Measurements from ENCODE around the gene ZNF683. TPM values are rescaled to one million over a fixed set of nuclear protein-coding genes. Genes with fewer than 3 reads are reported as not detected.

Gene ZNF683
- total RNA-seq, 3 donors from 2014 or later, result 0.19 to 1.0 TPM; not detected in 1

DNA sequence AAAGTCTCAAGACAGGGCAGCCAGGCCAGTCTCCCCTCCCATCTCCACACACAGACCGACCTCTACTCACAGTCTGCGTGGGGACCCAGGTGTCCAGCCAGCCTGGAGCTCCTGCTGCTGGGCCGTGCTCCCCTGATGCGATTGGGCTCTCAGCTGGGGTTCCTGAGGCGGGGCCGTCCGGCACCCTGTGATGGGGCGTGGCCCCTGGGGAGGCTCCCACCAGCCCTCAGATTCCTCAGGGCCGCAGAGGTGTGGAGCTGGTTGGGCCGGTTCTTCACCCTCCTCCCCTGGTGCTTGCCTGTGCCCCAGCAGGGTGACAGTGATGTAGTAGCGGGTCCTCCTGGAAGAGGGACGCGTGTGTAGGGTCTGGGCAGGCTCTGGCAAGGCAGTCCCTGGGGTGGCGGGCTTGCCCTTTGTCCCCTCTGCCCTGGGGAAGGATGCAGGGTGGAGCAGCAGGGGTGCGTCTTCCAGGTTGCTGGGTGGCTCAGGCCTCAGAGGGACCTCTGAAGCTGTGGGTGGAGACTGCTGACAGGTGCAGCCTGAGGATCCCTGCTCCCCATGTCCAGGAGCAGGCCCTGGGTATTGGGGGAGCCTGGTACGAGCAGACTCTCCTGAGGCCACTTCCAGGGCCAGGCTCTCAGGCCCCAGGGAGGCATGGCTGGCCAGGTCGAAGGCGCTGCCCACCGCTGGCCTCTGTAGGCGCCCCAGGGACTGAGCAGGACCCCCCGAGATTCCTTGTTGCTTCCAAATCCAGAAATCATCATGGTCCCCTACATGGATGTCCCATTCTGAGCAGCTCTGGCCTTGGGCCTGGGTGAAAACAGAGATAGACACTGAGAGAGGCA lies 18.4 kb downstream of the ZNF683 start, which contains the start of gene CRYBG2:
Gene CRYBG2 (minus strand): TSS at position 155 of the 845 bp plus-strand sequence. CDS start 7,473 bp downstream, outside the sequence.
- TF ChIP-seq, protein P1, sequence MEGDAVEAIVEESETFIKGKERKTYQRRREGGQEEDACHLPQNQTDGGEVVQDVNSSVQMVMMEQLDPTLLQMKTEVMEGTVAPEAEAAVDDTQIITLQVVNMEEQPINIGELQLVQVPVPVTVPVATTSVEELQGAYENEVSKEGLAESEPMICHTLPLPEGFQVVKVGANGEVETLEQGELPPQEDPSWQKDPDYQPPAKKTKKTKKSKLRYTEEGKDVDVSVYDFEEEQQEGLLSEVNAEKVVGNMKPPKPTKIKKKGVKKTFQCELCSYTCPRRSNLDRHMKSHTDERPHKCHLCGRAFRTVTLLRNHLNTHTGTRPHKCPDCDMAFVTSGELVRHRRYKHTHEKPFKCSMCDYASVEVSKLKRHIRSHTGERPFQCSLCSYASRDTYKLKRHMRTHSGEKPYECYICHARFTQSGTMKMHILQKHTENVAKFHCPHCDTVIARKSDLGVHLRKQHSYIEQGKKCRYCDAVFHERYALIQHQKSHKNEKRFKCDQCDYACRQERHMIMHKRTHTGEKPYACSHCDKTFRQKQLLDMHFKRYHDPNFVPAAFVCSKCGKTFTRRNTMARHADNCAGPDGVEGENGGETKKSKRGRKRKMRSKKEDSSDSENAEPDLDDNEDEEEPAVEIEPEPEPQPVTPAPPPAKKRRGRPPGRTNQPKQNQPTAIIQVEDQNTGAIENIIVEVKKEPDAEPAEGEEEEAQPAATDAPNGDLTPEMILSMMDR (IDR thresholded peaks at IDR 0.05), result no peak
- no peaks in the 10 kb centered on the region for H3K9me3 ChIP-seq
- H3K4me1 ChIP-seq (ENCODE audit: low read depth), result peaks cover 32% of the 10 kb centered on the region
- intact Hi-C loops (cut with DNase I, micrococcal nuclease), result no loop called here
- ATAC-seq, result peak; percentile 64
- no peaks in the 10 kb centered on the region for H3K36me3 ChIP-seq (ENCODE audit: low read depth)
- peak; percentile 82 to 88 (median 85) for DNase-seq
- no peak within 1 kb of the TSS for H3K4me3 ChIP-seq

DNA sequence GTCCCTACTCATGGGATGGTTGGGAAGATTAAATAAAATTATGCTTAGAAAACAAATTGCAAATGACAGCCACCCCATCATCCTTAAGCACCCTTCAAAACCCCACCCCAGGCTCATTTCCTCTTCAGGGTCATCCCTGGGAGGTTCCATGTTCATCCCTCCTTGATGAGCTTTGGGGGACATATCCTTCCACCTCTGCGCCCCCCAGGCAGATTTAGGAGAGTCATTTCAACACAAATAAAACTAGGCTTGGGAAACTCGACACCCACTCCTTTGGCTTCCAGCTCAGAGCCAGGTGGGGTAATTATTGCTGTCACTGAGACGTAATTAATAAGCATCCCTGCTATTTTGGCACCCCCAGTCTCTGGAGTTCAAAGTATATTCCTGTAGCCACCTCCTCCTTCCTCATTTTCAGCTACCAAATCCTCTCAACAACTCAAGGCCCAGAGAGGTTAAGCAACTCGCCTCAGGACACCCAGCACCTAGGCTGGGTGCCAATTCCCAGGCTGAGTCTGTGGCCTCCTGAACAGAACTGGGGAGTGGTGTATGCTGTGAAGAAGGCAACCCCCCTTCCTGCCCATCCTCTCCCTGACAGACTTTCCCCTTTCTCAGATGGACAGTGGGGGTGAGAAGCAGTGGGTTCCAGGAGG lies 19.2 kb downstream of the ZNF683 start:
- TF ChIP-seq, protein P1 (IDR thresholded peaks at IDR 0.05), result no peak
- H3K36me3 ChIP-seq (ENCODE audit: low read depth), result no peaks in the 10 kb centered on the region
- DNase-seq (no peak), ATAC-seq (no peak)
- peaks cover 25% of the 10 kb centered on the region for H3K4me1 ChIP-seq (ENCODE audit: low read depth)
- H3K4me3 ChIP-seq, result no peak overlapping the region
- intact Hi-C loops (cut with DNase I, micrococcal nuclease), result no loop called here
- H3K9me3 ChIP-seq, result no peaks in the 10 kb centered on the region

DNA sequence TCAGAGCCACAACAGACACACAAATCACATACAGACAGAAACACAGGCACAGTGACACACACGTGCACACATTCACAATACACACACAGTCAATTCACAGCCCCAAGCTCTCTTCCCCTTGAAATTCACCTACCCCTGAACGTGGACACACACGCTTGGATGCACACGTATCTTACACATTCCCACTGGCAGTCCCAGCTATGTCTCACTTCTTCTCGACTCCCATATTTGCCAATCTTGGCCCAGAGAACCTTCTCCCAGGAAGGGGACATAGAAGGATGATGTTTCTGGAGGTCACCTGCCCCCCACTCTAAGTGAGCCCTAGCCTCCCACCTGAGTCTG lies 20.2 kb downstream of the ZNF683 start:
- intact Hi-C loops (cut with DNase I, micrococcal nuclease), result no loop called here
- H3K36me3 ChIP-seq (ENCODE audit: low read depth), result no peaks in the 10 kb centered on the region
- DNase-seq, result no peak
- no peak for ATAC-seq
- H3K4me3 ChIP-seq, result no peak overlapping the region
- H3K4me1 ChIP-seq (ENCODE audit: low read depth), result peaks cover 19% of the 10 kb centered on the region
- TF ChIP-seq, protein P1 (IDR thresholded peaks at IDR 0.05), result no peak
- H3K9me3 ChIP-seq, result no peaks in the 10 kb centered on the region

DNA sequence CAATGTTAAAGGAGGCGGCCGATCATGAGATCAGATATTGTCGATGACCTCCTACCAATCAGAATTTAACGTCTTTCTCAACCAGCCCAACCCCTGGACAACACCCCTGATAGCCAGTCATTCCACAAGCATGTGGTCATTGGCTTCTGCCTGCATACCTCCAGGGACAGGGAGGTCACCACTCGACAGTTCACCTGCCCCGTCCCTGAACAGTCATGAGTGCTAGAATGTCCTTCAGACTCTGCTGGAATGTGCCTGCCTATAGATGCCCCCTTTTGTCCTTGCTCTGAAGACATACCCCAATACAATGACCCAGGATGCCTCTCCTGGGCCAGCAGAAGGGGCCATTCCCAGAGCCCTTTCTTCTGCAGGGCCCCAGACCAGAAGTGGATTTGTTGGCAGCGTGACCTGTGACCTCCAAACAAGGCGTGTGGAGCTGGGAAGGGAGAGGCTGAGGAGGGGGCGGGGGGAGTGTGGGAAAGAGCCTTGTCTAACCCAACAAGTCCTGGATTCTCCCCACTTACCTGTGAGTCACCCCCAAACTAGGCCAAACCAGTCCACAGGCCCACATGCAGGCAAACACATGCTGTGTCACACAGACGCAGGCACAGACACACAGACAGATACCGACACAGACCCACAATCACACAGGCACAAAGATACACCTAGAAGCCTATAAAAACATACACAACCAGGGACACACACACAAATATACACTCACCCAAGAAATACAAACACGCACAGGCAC lies 20.8 kb downstream of the ZNF683 start:
- TF ChIP-seq, protein P1 (IDR thresholded peaks at IDR 0.05), result no peak
- intact Hi-C loops (cut with DNase I, micrococcal nuclease), result no loop called here
- DNase-seq (no peak), ATAC-seq (peak; percentile 57)
- Histone ChIP-seq H3K9me3 (no peaks in the 10 kb centered on the region), H3K4me3 (no peak overlapping the region), H3K36me3 (ENCODE audit: low read depth) (no peaks in the 10 kb centered on the region), H3K4me1 (ENCODE audit: low read depth) (peaks cover 16% of the 10 kb centered on the region)

DNA sequence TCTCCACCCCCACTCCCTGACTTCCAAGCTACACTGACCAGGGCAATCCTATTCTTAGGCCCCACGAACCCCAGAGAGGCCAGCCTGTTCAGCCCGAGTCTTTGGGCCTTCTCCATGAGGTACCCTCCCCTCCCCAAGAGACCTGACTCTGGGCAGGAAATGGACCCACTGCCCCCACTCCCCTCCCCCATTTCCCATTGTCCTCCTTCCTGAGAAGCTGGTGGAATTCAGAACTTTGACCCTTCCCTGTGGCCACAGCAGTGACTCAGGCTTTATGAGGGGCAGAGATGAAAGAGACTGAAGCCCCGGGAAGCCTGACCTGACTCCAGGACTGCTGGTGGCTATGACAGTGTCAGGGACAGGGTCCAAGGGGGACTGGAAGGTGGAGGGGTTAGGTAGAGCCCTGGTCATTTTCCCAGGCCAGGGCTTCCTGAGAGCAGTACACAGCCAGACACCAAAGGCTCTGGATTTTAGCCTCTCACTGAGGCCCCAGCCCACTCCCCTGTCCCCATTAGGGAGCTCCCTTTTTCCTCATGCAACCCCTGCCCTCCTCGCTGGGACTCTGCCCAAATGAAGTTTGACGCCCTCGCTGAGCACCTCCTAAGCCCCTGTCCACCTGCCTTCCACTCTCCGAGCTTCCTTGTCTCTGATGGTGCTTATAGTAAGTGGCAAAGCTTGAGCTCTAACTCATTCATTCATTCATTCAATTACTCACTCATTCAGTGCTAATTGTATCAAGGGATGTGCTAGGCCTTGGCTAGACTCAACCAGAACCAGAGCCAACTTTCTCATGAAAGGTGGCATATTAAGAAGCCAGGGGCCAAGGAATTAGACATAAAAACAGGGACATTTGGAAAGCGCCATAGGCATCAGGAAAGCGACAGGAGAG lies 21.6 kb downstream of the ZNF683 start:
- Histone ChIP-seq H3K9me3 (no peaks in the 10 kb centered on the region), H3K4me1 (ENCODE audit: low read depth) (peaks cover 13% of the 10 kb centered on the region), H3K4me3 (no peak overlapping the region), H3K36me3 (ENCODE audit: low read depth) (no peaks in the 10 kb centered on the region)
- peak; percentile 67 for ATAC-seq
- TF ChIP-seq, protein P1 (IDR thresholded peaks at IDR 0.05), result no peak
- DNase-seq, result peak in 1 of 3 donors; percentile 45
- intact Hi-C loops (cut with DNase I, micrococcal nuclease), result no loop called here
